Lower leg skin (tissue), 4 donors: ENCODE measurements around the gene TAMM41. TPM values are rescaled to one million over a fixed set of nuclear protein-coding genes. Genes with fewer than 3 reads are reported as not detected.

Source experiments
- DNase-seq, 2 donors: peaks; one replicate each; pipeline ENCODE4 v3.0.0-alpha.2; 2019; ENCODE audit warnings: low spot score in 2 of 2
- H3K4me3 ChIP-seq: fragments of 200-600 bp; sonication (generic); 2 replicates; pipeline ENCODE4 v1.5.1; 2017; ENCODE audit warnings: mild to moderate bottlenecking, low read depth; ENCODE audit not compliant: poor library complexity, severe bottlenecking
- CTCF ChIP-seq, 3 donors: fragments of 450-650 bp; IDR thresholded peaks; one replicate each; pipeline ENCODE4 v1.5.1; 2016; ENCODE audit warnings: antibody characterized with exemption in 3 of 3, mild to moderate bottlenecking in 3 of 3, moderate library complexity in 2 of 3
- POLR2A ChIP-seq, 2 donors: fragments of 450-650 bp; IDR thresholded peaks; one replicate each; pipeline ENCODE4 v1.6.1; 2016 to 2017; ENCODE audit warnings: antibody characterized with exemption in 2 of 2, mild to moderate bottlenecking in 1 of 2, moderate library complexity in 1 of 2
- WGBS, 2 donors: methylation state at CpG; one replicate each; pipeline ENCODE4 v1.1.5; 2018; 5-methylcytosine and 5-hydroxymethylcytosine counted together
- intact Hi-C: fragments of 100-400 bp; cut with DNase I; formaldehyde crosslinking; loops from one replicate; pipeline ENCODE4 v1.15.0; 2023; ENCODE audit warnings: low total_unique reads
- total RNA-seq, 4 donors: library from RNA; depleted of rRNA; stranded (reverse); fragments of >200 nt; gene quantifications; one replicate each; pipeline ENCODE4 v1.1.0, GENCODE V29; 2016

The TAMM41 gene
- total RNA-seq, 4 donors from 2014 or later = 7.5 to 10.8 (median 9.1) TPM

GRCh38 chr3:11850003-11850402, 3.3 kb upstream of the TAMM41 start:
- TF ChIP-seq POLR2A (IDR thresholded peaks at IDR 0.05) (no peak), CTCF (IDR thresholded peaks at IDR 0.05) (no peak)
- H3K4me3 ChIP-seq = no peak overlapping the region
- no peak for DNase-seq
- WGBS, 2 donors = 63 to 76% methylated on average over 4 of the region's 4 CpGs
- intact Hi-C loops = no loop called here

GRCh38 chr3:11847607-11848006, 922 bp upstream of the TAMM41 start:
- intact Hi-C loops = no loop called here
- 75 to 81% methylated on average over 1 of the region's 1 CpG for WGBS, 2 donors
- no peak for DNase-seq
- TF ChIP-seq POLR2A (IDR thresholded peaks at IDR 0.05) = no peak
- TF ChIP-seq CTCF (IDR thresholded peaks at IDR 0.05) = no peak
- H3K4me3 ChIP-seq = no peak overlapping the region

- intact Hi-C loops = no loop called here
- no peak for DNase-seq
- H3K4me3 ChIP-seq = peak overlapping the region; percentile 92
- 13 to 25% methylated on average over 5 of the region's 5 CpGs for WGBS, 2 donors
- no peak for TF ChIP-seq CTCF (IDR thresholded peaks at IDR 0.05)
- TF ChIP-seq POLR2A (IDR thresholded peaks at IDR 0.05) = no peak
These were observed 1.0 kb downstream of the TAMM41 start for GRCh38 chr3:11845651-11846050.

GRCh38 chr3:11844891-11845290, 1.8 kb downstream of the TAMM41 start:
- intact Hi-C loops = no loop called here
- no peak for TF ChIP-seq POLR2A (IDR thresholded peaks at IDR 0.05)
- DNase-seq = no peak
- H3K4me3 ChIP-seq = no peak overlapping the region
- 59 to 62% methylated on average over 5 of the region's 5 CpGs for WGBS, 2 donors

- DNase-seq = no peak
- intact Hi-C loops = loop anchor here (5.0 kb wide), 1 partner anchor 453 kb away; no protein-coding TSS in a partner anchor
- no peak overlapping the region for H3K4me3 ChIP-seq
- TF ChIP-seq POLR2A (IDR thresholded peaks at IDR 0.05) (no peak), CTCF (IDR thresholded peaks at IDR 0.05) (no peak)
These were observed 11.6 kb downstream of the TAMM41 start for GRCh38 chr3:11835028-11835639.

GRCh38 chr3:11832981-11833905, 13.4 kb downstream of the TAMM41 start:
- DNase-seq = no peak
- no peak overlapping the region for H3K4me3 ChIP-seq
- intact Hi-C loops = no loop called here
- no peak for TF ChIP-seq POLR2A (IDR thresholded peaks at IDR 0.05)
- TF ChIP-seq CTCF (IDR thresholded peaks at IDR 0.05) = no peak
- whole genome bisulfite sequencing, 2 donors = 53% methylated on average over 9 of the region's 9 CpGs
